ENCODE data around the gene ZBTB6.
"Not testable (repeated sequence)": the region's sequence is repeated elsewhere in the genome, so short reads cannot be mapped to it uniquely, and the experiment has no call there.

Gene ZBTB6

GRCh38 chr9:122929796-122930354 lies 16.8 kb upstream of the ZBTB6 start:
- no peak for DNase-seq (ENCODE audit: low read depth in 3 of 3)

DNA sequence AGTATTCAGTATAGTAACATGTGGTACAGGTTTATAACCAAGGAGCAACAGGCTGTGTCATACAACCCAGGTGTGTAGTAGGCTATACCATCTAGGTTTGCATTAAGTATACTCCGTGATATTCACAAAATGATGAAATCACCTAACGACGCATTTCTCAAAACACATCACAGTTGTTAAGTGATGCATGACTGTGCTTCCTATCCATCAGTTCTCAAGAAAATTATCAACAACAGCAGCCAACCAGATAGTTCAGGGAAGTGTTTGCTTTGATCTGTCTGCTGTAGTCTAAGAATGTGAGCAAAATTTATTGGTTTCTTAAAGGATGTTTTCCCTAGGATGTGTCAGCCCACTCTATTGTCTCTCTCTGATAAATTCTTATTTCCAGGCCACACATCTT lies 10.8 kb upstream of the ZBTB6 start:
- DNase-seq (ENCODE audit: low read depth in 3 of 3): no peak

- DNase-seq (ENCODE audit: low read depth in 3 of 3): no peak
Observed at GRCh38 chr9:122922713-122923112, 9.6 kb upstream of the ZBTB6 start.

DNA sequence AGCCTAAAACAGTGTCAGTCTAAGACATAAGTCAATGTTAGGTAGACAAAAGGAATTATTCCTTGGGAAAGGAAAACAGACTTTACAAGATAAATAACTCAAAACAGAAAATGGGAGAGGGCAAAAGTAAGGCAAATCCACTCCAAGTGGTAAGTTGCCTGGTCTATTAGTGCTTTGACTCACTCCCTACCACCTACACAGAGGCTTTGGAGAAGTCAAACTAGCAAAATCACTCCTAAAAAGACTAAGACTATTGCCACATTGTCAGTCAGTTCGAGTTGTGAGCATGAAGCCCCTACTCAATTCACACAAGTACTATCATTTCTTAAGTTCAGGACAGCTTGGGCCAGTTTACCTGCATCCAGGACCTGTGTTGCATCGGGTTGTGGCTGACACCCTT lies 5.2 kb upstream of the ZBTB6 start:
- DNase-seq (ENCODE audit: low read depth in 3 of 3): no peak

DNA sequence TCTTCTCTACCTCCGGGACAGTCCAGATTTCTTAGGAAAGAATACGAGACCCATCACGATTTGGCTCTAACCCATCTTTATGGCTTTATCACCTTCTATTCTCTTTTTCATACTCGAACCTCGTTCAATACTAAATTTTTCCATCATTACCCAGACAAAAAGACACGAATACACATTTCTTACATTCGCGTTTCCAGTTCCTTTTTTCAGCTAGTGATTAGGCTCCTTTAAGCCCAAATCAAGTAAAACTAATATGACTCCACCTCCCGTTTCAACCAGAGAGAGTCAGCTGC lies 506 bp downstream of the ZBTB6 start:
- no peak for DNase-seq (ENCODE audit: low read depth in 3 of 3)

DNA sequence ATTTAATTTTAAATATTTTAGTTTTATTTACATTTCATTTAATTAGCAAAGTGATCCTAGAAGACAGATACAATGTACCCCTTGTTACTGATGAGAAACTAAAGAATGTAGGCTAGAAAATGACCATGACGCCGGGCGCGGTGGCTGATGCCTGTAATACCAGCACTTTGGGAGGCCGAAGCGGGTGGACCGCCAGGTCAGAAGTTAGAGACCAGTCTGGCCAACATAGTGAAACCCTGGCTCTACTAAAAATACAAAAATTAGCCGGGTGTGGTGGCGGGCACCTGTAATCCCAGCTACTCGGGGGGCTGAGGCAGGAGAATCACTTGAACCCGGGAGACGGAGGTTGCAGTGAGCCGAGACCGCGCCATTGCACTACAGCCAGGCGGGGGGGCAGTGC lies 7.0 kb downstream of the ZBTB6 start:
- not testable (repeated sequence) for DNase-seq (ENCODE audit: low read depth in 3 of 3)

DNA sequence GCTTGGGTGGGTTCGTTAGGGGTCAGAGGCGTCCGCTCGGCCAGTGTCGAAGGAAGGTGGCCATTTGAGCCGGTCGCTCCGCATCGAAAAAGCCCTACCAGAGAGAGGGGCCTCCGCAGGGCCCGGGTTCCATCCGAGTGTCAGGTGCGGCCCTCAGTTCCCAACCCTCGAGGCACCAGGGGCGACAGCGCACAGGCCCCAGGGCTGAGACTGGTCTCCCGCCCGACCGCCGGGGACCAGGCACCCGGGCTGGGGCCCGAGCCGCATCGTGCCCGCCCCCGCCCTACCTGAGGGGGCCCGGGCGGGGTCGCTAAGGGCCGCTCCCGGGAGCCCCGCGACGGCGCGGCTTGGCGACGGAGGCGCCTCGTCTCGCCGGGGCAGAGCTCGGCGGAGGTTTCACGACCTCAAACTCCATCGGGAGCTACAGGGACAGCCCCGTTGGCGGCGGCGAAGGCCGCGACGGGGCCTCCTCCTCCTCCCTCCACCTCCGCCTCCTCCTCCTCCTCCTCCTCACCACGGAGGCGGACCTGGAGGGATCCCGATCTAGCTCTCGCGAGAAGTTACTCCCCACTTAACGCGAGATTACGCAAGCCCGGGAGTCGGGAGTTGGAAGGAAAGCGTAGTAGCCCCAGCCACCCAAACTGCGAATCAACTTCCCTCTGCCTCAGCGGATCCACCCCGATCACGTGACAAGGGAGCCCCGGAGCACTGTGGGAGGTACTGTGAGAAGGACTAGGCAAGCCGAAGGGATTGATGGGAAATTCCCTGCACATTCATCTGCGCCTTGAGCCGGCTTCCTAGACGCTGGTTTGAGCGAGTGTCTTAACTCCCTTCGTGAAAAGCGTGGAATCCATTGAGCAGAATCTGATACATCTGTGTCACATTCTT lies 8.1 kb downstream of the ZBTB6 start, which contains the start of gene RC3H2:
RC3H2 (minus strand) TSS at position 537 of the 888 bp plus-strand sequence. CDS start 7,850 bp downstream, outside the sequence.
- DNase-seq (ENCODE audit: low read depth in 3 of 3): peak; percentile 90 to 97 (median 93)

DNA sequence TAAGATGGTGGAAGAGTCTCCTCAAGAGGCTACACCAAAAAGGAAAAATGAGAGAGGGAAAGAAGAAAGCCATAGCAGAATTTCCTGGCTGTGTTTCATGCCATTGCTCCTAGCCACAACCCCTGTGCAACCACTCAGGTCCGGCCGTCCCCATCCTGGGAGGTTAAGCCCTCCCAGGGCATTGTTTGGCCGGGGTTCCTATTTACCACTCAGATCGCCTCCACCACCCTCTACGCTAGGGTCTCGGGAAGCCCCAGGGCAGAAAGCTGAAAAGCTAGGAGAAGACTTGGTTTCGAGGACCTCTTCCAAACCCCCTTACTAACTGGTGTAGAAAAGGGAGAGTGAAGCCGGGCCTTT lies 8.7 kb downstream of the ZBTB6 start:
- DNase-seq (ENCODE audit: low read depth in 3 of 3): peak in 1 of 3 donors; percentile 12

DNA sequence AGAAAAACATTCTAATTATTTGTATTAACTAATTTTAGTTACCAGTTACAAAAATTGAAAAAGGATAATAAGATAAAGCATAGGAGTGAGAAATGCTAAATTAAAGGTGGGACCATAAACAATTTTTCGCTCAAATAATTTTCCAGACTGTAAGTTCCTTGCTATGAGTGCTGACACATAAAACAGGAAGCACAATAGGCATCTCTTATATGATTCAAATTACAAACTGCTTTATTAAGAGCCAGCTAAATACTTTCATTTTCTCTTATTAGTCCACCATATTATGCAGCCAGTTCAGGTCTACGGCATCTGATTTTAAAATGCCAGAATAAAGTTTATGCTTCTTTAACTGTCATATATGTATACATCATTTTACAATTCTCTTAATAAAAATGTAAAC lies 12.3 kb downstream of the ZBTB6 start:
- no peak for DNase-seq (ENCODE audit: low read depth in 3 of 3)

- DNase-seq (ENCODE audit: low read depth in 3 of 3): no peak
Observed at GRCh38 chr9:122897969-122898368, 15.2 kb downstream of the ZBTB6 start.

DNA sequence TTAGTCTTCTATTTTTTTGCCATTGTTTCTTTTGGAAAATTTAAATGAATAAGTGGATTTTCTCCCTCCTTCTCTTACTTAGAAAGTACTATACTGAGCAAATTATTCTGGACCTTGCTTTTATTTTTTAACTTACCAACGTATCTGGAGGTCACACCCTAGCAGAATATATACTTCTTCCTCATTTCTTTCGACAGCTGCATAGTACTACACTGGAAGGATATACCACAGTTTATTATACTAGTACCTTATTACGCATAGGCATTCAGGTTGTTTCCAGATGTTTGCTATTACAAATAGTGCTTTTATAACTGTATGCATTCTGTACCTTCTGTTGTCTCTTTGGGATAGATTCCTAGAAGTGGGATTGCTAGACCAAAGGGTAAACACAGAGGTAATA lies 24.6 kb downstream of the ZBTB6 start:
- no peak for DNase-seq (ENCODE audit: low read depth in 3 of 3)

DNA sequence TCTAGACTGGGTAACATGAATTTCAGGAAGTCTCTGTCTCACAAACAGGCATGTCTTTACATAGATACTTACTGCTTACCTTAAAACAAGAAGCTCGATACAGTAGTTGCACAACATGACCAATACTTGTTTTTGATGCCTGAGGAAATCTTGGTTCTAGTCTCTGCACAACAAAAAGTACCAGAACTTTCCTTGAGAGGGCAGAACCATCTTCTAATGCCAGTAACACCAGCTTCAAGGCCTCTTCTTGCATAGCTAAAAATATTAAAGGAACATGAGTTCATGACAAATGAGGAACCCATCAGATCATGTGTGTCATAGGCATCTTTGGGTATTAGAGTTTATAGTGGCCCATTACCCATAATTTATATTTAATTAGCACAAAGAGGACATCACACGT lies 30.0 kb downstream of the ZBTB6 start:
- no peak for DNase-seq (ENCODE audit: low read depth in 3 of 3)

GRCh38 chr9:122879443-122879842 lies 33.7 kb downstream of the ZBTB6 start:
- DNase-seq (ENCODE audit: low read depth in 3 of 3): no peak

GRCh38 chr9:122875523-122875922 lies 37.6 kb downstream of the ZBTB6 start:
- DNase-seq (ENCODE audit: low read depth in 3 of 3): no peak

GRCh38 chr9:122867276-122867675 lies 45.8 kb downstream of the ZBTB6 start:
- DNase-seq (ENCODE audit: low read depth in 3 of 3): not testable (repeated sequence)

DNA sequence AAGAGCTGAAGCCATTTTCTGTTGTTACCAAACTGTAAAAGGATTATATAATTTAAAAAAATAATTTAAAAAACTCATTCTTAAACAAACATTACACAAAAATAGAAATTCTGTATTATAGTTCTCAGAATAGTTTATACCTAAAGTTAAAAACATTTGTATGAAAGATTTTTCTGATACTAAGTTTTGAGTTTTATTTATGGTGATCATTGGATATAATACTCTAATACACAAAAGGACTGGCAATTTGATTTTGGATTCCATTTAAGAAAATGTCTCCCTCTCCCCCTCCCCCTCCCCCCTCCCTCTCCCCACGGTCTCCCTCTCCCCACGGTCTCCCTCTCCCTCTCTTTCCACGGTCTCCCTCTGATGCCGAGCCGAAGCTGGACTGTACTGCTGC lies 47.0 kb downstream of the ZBTB6 start:
- no peak for DNase-seq (ENCODE audit: low read depth in 3 of 3)

DNA sequence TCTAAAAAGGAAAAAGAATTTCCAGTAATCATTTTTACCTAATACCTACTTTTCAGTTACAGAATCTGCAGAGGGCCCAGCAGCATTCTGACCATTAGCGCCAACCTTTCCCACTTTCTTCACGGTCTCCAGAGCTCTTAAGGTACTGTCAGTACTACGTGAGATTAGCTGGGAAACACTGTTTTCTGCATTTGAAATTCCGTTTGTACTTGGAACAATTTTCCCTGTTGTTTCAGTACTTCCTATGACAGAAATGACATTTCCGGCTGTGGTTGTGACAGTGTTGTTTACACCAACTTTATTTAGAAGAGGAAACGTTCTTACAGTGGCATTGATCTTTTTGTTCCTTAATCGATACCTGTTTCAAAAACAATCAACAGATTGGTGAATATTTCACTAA lies 47.8 kb downstream of the ZBTB6 start:
- DNase-seq (ENCODE audit: low read depth in 3 of 3): no peak

- no peak for DNase-seq (ENCODE audit: low read depth in 3 of 3)
Observed at GRCh38 chr9:122863407-122863806, 49.7 kb downstream of the ZBTB6 start.

DNA sequence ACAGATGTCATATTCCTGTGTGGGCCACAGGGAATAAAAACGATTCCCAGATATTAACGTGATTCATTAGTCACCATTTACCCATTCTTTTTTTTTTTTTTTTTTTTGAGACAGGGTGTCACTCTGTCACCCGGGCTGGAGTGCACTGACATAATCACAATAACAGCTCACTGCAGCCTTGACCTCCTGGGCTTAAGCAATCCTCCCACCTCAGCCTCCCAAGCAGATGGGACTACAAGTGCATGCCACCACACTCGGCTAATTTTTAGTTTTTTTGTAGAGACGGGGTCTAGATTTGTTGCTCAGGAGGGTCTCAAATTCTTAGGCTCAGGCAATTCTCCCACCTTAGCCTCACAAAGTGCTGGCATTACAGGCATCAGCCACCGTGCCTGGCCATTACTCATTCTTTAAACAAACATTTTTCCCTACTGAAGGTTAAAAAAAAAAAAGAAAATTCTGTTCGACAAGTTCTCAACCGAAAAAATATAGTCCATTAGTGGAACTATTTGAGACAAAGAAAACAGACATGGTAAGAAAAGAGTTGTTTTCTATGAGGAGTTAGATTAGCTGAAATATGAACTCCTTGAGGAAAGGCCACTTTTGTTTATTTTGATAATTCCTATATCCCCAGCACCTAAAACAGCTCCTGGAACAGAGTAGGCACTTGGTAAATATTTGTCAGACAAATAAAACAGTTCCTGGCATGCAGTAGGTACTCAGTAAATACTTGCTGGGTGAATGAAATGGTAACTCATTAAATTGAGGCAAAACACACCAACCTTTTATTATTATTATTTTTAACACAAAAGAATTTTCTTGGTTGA lies 52.6 kb downstream of the ZBTB6 start:
- DNase-seq (ENCODE audit: low read depth in 3 of 3): no peak
